AG04450 (cell line): ENCODE data around the gene IL12RB2. TPM values are rescaled to one million over a fixed set of nuclear protein-coding genes. Genes with fewer than 3 reads are reported as not detected.

Experiments used
- CTCF ChIA-PET: fragments of 300-600, 350-600 bp; formaldehyde crosslinking; extraction: SDS; loops from one replicate; lab custom pipeline; 2022; ENCODE audit warnings: antibody characterized with exemption, inconsistent platforms; lab: Charles Lee
- POLR2A ChIA-PET: fragments of 350-600 bp; formaldehyde crosslinking; extraction: SDS; loops from one replicate; lab custom pipeline; 2021; ENCODE audit warnings: antibody characterized with exemption, inconsistent platforms; lab: Yijun Ruan, JAX
- DNase-seq: peaks from one replicate; pipeline ENCODE4 v3.0.0-alpha.2; 2011; ENCODE audit warnings: low read depth, low spot score
- H3K27ac ChIP-seq: one replicate; pipeline ENCODE4 v1.5.1; 2012; ENCODE audit warnings: low read depth, low read length, control low read depth
- H3K27me3 ChIP-seq: one replicate; pipeline ENCODE4 v1.6.0; 2012; ENCODE audit warnings: low read length; ENCODE audit not compliant: control insufficient read depth, insufficient read depth
- H3K4me3 ChIP-seq: 2 replicates; pipeline ENCODE4 v1.5.1; 2011; ENCODE audit warnings: mild to moderate bottlenecking, low read depth, low read length, control low read depth
- H3K9me3 ChIP-seq: 2 replicates; pipeline ENCODE4 v1.5.1; 2012; ENCODE audit warnings: low read length; ENCODE audit not compliant: control insufficient read depth, insufficient read depth
- CTCF ChIP-seq: IDR thresholded peaks from 2 replicates; pipeline ENCODE4 v1.5.1; 2011; ENCODE audit warnings: low read depth, low read length, control low read depth, inconsistent platforms
- polyA plus RNA-seq: library from polyadenylated mRNA; depleted of rRNA; stranded (reverse); fragments of >200 nt; gene quantifications from 2 replicates; pipeline ENCODE4 v1.2.3, GENCODE V29; 2011

Gene IL12RB2
- polyA plus RNA-seq, 1 experiment: not detected

- POLR2A ChIA-PET: no interaction called here
- Histone ChIP-seq H3K27ac (no peak overlapping the region), H3K9me3 (no peaks in the 10 kb centered on the region), H3K4me3 (no peak overlapping the region), H3K27me3 (no peaks in the 10 kb centered on the region)
- CTCF ChIA-PET: interaction anchor here (1.0 to 2.8 kb wide), 2 partner anchors 9 to 124 kb away, joined by 6 to 8 read pairs; no protein-coding TSS in a partner anchor
- no peak for DNase-seq
- TF ChIP-seq CTCF: no peak
Observed at GRCh38 chr1:67338642-67339041, 31.0 kb downstream of the IL12RB2 start.

DNA sequence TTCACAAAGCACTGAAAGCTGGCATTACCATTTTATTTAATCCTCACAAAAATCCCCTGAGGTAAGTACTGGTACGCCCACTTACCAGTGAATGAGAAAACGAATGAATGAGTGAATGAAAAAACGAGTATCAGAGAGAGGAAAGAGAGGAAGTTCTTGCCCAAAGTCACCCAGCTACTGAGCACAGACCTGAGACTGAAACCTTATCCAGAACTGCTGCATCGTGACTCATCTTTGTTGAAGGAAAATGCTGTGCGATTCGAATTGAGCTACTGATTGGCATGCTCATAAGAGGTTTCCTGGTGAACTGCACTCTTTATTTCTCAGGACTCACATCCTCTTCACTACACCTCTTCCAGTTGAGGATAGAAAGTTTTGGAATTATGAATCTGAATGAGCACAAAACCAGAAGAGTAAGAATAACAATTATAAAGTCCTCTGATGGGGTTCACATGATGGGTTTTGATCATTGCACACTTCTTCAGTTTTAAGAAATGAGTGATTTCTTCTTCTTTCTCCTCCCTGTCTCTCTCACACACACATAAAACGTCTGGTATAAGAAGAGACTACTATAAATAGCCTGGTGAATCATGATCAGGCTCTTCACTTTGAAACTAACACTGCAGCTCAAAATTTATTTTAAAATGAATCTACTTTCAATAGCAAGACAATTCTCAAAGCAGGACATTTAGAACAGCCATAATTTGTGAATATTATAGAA lies 32.1 kb downstream of the IL12RB2 start:
- H3K27ac ChIP-seq: no peak overlapping the region
- no peaks in the 10 kb centered on the region for H3K9me3 ChIP-seq
- ChIA-PET POLR2A (no interaction called here), CTCF (interaction anchor here (0.9 to 2.8 kb wide), 4 partner anchors 125 to 163 kb away, joined by 3 to 11 read pairs (median 6); no protein-coding TSS in a partner anchor)
- no peaks in the 10 kb centered on the region for H3K27me3 ChIP-seq
- no peak for TF ChIP-seq CTCF
- H3K4me3 ChIP-seq: no peak overlapping the region
- peak; percentile 20 for DNase-seq

GRCh38 chr1:67342076-67342890 lies 34.6 kb downstream of the IL12RB2 start:
- CTCF ChIA-PET: interaction anchor here (1.4 kb wide), 1 partner anchor 158 kb away, joined by 7 read pairs; no protein-coding TSS in a partner anchor
- no peaks in the 10 kb centered on the region for H3K27me3 ChIP-seq
- H3K27ac ChIP-seq: no peak overlapping the region
- POLR2A ChIA-PET: no interaction called here
- DNase-seq: no peak
- no peak overlapping the region for H3K4me3 ChIP-seq
- no peaks in the 10 kb centered on the region for H3K9me3 ChIP-seq
- TF ChIP-seq CTCF: no peak

DNA sequence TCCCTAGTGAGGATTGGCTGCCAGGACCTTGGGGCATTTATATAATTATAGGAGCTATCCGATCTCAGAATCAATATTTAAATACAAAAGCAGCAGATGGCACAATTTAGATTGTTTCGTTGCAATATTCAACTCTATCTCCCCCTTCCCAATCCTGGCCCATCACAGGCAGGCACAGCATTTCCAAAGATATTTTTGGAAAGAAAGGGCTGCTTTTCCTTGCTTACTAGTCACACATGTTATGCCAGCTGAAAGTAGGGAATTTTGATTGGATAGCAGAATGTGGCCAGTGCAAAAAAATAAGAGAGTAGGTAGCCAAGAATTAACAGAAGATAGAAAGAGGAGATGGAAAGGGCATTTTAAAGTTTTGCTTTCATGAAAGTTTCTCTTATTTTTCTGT lies 37.9 kb downstream of the IL12RB2 start:
- no peaks in the 10 kb centered on the region for H3K9me3 ChIP-seq

More for the DNA sequence above, 37.9 kb downstream of the IL12RB2 start:
- CTCF ChIA-PET: interaction anchor here (0.7 to 7.6 kb wide), 7 partner anchors 12 to 414 kb away, joined by 3 to 218 read pairs (median 6); no protein-coding TSS in a partner anchor
- Histone ChIP-seq H3K27me3 (no peaks in the 10 kb centered on the region), H3K27ac (no peak overlapping the region), H3K4me3 (no peak overlapping the region)
- no peak for DNase-seq
- no peak for TF ChIP-seq CTCF
- POLR2A ChIA-PET: no interaction called here
